HL-60 (cell line): Measurements from ENCODE around the gene ANKS1A.
"Not testable (repeated sequence)": the region's sequence is repeated elsewhere in the genome, so short reads cannot be mapped to it uniquely, and the experiment has no call there.

Experiments used
- CTCF ChIP-seq: IDR thresholded peaks from one replicate; pipeline ENCODE4 v1.5.1; 2011; ENCODE audit warnings: low read length, control low read depth, inconsistent platforms; ENCODE audit not compliant: insufficient read depth
- GABPA ChIP-seq: IDR thresholded peaks from 2 replicates; pipeline ENCODE4 v1.6.1; 2012; ENCODE audit warnings: low read depth
- POLR2AphosphoS5 ChIP-seq: IDR thresholded peaks from 2 replicates; pipeline ENCODE4 v1.6.1; 2012; ENCODE audit warnings: low read depth

- TF ChIP-seq CTCF, POLR2AphosphoS5, GABPA: not testable (repeated sequence)
Measured at GRCh38 chr6:34884073-34884472, 5.0 kb upstream of the ANKS1A start.
